Stimulated activated naive CD4-positive, alpha-beta T cell (primary cell): ENCODE measurements around the gene MYO18A.
A peak's percentile ranks its signal among the peaks of the same experiment; 100 is the strongest.

Experiments
- DNase-seq, 6 experiments: peaks; one replicate each; lab custom pipeline; 2025; lab: John Stamatoyannopoulos, UW

Gene MYO18A

GRCh38 chr17:29165800-29166506 lies 14.2 kb downstream of the MYO18A start:
- no peak for DNase-seq

- DNase-seq, result no peak
Observed at GRCh38 chr17:29165261-29165660, 14.9 kb downstream of the MYO18A start.

GRCh38 chr17:29163563-29163962 lies 16.6 kb downstream of the MYO18A start:
- no peak for DNase-seq

- no peak for DNase-seq
Observed at GRCh38 chr17:29162909-29163341, 17.3 kb downstream of the MYO18A start.

GRCh38 chr17:29162082-29162908 lies 17.9 kb downstream of the MYO18A start:
- no peak for DNase-seq

GRCh38 chr17:29160253-29160652 lies 19.9 kb downstream of the MYO18A start:
- no peak for DNase-seq

GRCh38 chr17:29159306-29159860 lies 20.8 kb downstream of the MYO18A start:
- DNase-seq, result no peak

- no peak for DNase-seq
Observed at GRCh38 chr17:29158488-29159275, 21.5 kb downstream of the MYO18A start.

GRCh38 chr17:29158096-29158487 lies 22.1 kb downstream of the MYO18A start:
- DNase-seq, result no peak

GRCh38 chr17:29157310-29157709 lies 22.9 kb downstream of the MYO18A start:
- no peak for DNase-seq

- no peak for DNase-seq
Observed at GRCh38 chr17:29156781-29157180, 23.4 kb downstream of the MYO18A start.

- no peak for DNase-seq
Observed at GRCh38 chr17:29155966-29156338, 24.2 kb downstream of the MYO18A start.

- peak in 1 of 6 experiments; percentile 6 for DNase-seq
Observed at GRCh38 chr17:29155227-29155965, 24.8 kb downstream of the MYO18A start.

- peak in 1 of 6 experiments; percentile 23 for DNase-seq
Observed at GRCh38 chr17:29154516-29155226, 25.5 kb downstream of the MYO18A start.

GRCh38 chr17:29151567-29151966 lies 28.6 kb downstream of the MYO18A start:
- DNase-seq, result no peak

GRCh38 chr17:29150161-29150560 lies 30.0 kb downstream of the MYO18A start:
- no peak for DNase-seq

GRCh38 chr17:29149431-29150064 lies 30.6 kb downstream of the MYO18A start:
- DNase-seq, result peak in 1 of 6 experiments; percentile 20

- peak; percentile 69 to 89 (median 88) for DNase-seq
Observed at GRCh38 chr17:29148790-29149430, 31.3 kb downstream of the MYO18A start.

- DNase-seq, result no peak
Observed at GRCh38 chr17:29148257-29148789, 31.9 kb downstream of the MYO18A start.
